ENCODE measurements around the gene GTPBP1. TPM values are rescaled to one million over a fixed set of nuclear protein-coding genes. Genes with fewer than 3 reads are reported as not detected.

GTPBP1 gene
- polyA plus RNA-seq, 10 donors: 26.8 to 37.6 (median 32.9) TPM

DNA sequence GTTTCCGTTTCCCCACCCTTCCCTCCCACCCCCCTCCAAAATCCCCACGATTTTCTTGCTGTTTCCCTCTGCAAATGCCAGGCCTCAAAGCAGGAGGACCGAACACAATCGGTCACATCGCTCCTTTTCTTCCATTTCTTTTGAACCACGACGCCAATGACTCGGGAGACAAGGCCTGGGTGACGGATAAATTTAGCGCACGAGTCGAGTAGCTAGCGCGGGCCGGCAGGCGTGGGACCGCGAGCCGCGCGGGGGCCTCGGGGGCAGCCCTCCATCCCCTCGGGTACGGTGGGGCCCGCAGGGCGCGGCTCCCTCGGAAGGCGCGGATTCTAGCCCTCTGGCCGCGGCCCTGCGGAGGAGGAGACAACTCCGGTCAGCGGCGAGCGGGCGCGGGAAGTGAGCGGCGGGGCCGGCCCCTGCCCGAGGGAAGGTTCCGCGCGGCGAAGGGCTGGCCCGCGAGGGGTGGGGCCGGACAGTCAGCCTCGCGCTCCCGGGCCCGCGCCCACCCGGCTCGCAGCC lies 5.4 kb upstream of the GTPBP1 start:
- DNase-seq: peak in 2 of 3 donors; percentile 74 to 91

DNA sequence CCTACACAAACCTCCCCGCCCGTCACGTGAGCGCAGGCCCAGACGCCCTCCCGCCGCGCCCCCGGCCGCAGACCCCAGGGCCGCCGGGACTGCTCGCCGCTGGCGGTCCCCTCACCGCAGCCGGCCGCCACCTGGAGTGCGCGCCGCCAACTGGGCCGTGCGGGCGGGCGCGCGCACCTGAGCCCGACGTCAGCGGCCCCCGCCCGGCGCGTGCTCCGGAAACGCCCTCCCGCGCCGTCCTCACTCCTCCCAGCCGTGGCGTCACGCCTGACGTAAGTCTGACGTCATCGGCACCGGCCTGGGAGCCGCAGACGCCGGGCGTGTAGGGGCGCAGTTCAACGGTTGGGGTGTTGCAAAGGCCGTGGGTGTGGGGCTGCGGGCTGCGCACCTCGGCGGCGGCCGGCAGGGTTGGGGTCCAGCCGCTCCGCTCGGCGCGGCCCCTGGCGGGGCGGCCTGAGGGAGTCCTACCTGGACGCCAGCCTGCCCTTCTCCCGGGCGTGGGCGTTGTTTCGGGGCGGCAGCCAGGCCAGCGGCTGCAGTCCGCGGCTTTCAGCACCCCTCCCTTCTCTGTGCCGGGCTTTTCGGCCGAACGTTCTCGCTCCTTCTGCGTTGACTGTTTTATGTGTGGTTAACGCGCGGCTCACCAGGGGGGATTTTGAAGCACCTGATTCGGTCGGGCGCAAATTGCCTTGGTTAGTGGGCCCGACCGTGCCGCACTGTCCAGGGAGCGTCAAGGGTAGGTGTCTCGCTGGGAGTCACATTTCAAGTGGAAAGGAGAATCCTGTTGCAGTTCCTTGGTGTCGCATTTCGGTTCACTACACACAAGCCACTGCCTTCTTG lies 4.7 kb upstream of the GTPBP1 start, which contains the start of gene JOSD1:
Gene JOSD1, minus strand, starts transcription at position 155 of the 840 bp plus-strand sequence. CDS start 956 bp downstream, outside the sequence.
- DNase-seq: peak; percentile 94 to 97 (median 96)

DNA sequence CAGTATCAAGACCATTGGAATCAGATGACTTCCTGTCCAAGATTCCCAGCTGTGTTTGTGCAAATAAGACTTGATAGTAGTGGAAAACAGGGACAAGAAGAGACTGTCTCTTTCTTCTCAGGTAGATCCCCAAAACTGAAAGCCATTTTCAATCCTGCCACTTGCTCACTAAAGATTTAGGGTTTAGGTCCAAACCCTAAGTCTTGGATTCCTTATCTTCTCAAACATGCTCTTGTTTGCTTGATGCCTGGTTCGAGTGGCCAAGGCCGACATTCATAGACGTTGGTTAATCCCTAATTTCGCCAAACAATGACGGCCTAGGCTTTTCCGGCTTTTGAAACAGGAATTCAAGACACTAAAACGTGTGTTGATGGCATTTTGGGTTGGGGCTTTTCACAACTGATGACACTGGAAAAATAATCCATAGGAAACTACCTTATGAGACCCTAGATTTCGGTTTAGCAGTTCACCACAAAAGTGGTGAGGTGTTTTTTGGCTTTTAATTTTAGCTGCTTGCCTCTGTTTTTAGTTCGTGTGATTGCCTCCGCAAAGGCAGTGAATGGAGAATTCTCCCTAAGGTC lies 1.0 kb upstream of the GTPBP1 start:
- peak in 1 of 3 donors; percentile 13 for DNase-seq

DNA sequence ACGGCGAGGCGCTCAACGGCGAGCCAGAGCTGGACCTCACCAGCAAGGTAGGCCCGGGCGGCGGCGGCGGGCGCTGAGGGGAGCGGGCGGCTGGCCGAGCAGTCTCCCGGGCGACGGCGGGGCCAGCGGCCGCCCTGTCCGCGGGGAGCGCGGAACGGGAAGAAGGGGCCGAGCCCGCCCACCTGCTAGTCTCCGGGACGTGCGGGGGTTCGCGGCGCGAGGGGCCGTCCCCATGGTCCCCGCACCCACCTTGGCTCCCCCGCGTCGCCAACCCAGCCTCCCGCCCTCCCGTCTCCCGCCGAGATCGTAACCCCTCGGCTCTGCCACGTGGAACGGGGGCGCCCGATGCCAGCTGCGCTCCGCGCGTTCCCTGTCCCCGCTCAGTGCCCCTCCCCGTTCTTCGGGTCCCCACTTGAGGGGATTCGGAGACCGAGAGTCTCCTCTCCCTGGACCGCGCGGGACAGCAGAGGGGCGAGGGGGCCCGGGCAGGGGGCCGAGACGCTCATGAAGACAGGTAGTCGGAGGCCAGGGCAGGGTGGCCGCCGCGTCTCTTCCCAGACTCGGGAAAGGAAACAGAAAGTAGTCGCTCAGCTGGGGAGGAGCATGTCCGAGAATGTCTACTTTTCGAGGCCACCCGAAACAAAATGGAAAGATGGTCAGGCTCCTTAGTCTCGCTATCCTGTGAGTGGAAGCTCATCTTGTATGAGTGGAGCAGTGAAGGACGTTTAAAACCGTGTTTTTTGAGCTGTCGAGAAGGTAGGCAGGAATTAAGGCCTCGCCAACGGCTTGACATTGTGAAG lies 557 bp downstream of the GTPBP1 start:
- DNase-seq: peak; percentile 20 to 81 (median 53)

DNA sequence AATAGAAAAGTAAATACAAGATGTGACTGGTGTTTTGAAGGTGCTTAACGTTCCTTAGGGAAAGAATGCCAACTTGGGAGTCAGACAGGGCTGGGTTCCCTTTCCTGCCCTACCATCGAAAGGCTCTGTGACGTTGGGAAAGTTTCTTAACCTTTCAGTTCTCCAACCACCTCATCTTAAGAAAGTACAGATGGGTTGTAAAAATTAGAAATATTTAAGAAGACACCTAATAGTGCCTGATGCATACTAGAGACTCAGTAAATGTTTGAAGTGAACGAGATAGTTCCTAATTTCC lies 1.1 kb downstream of the GTPBP1 start:
- DNase-seq: no peak

DNA sequence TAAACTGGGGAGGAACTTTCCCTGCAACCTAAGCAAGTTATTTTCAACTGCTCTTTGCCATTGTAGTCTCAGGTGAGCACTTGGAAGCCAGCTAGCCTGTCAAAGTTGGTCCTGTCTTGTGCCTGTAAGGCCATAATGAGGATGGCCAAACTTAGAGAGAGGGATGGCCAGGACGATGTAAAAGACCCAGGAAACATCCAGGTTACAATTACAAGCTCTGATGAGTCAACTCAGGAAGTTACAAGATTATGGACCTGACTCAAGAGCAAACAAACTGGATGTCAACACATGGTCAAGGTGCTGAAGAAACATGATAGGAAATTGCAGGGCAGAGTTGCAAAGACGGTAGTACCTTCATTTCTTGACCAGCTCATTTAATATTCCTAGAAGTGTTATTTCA lies 1.6 kb downstream of the GTPBP1 start:
- DNase-seq: no peak

DNA sequence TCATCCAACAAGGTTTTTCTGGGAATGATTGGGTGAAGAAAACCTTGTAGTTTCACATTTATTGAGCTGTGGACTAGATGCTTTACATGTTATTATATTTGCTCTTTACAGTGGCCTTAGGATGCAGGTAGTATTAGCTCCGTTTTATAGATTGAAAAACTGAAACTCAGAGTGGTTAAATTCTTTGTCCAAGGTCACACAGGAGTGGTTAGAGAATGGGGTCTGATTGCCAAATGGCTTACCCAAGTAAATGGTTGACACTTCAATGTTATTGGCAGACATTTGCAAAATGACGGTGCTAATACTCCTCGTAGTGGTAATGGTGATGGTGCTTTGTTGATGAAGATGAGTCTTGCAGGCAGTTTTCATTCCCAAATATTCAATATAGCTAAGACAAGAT lies 2.2 kb downstream of the GTPBP1 start:
- DNase-seq: no peak

DNA sequence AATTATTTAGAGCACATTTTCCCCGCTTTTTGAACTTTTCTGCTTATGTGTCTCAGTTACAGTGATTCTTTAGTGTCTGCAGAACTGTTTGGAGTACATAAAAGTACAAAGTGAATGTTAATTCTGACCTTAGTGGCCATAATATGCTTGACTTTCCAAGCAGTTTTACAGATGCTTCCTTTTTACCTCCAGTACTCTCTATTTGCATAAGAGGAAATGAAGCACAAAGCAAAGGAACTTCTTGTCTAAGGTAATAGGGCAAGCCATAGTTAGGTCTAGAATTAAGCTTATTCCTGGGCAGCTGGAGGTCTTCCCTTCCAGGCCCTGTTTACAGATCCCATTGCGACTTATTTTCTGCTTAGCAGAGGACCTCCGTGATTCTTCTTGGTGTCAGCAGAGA lies 3.6 kb downstream of the GTPBP1 start:
- DNase-seq: no peak

DNA sequence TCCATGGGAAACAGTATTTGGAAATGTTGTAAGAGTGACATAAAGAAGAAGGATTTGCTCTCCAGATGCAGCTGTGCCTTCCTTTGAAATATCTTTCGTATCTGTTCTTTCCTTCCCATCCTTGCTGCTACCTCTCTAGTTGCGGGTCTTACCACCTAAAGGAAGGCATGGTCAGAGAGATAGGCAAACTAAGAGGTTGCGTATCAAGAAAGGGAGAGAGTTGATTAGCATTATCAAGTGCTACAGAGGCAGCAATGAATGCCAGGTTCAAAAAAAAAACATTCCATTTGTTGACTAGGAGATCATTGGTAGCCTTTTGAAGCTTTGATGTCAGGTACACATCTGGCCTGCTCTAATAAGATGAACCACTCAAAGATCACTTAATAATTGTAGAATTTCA lies 4.6 kb downstream of the GTPBP1 start:
- no peak for DNase-seq

DNA sequence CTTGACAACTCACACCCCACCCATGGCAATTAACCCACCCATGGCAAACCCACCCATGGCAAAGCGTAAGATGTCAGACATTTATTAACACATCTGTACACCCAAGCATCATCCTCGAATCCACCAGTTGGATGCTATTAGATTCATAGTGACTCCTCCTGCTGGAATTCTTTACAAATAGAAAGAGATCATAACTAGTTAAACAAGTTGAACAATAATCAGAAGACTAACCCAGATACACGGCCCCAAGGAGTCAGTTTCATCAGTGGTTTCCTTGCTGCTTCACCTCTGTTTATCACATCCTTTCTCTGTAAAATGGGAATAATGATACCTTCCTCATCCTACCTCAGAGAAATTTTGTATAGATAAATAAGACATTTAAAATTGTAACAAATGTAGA lies 5.1 kb downstream of the GTPBP1 start:
- no peak for DNase-seq

DNA sequence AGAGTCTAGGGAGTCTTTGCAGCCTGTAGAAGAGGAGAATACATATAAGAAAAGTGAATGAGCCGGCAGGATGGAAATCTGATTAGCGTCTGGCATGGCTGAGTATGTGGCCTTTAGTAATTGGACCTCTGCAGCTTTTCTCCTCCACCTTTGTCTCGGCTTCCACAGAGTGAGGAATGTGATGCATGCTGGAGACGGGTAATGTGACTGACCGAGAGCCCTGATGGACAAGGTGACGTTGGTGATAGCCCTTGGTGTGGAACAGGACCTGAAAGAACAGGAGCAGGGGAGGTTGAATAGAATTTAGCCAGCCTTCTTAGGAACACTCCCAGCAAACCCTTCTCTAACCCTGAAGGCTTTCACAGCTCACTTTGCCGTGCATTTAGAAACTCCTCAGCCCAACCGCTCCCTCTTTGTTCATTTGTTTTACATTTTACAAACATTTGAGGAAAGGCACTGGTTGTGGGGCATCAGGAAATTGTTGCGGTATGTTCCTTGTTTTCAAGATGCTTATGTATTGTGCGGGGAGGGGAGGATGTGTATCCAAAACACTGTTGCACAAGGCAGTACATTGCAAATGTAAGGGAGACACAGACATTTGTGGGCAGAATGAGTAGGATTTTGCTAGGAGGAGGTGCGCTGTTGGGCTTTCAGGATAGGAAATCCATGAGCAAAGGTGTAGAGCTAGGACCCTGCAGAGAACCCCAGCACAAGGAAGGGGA lies 6.9 kb downstream of the GTPBP1 start:
- no peak for DNase-seq

DNA sequence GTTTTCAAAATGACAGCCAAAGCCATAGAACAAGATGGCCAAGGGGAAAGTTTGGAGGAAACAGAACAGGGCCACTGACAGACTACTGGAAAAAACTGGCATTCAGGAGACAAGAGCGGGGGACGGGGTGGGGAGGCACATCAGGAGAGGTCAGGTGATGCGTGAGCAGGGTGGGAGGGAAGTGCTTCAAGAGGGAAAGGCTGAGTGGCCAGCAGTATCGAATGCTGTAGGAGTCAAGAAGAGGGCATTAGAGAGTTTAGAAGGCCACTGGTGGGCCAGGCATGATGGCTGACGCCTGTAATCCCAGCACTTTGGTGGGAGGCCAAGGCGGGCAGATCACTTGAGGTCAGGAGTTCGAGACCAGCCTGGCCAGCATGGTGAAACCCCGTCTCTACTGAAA lies 8.2 kb downstream of the GTPBP1 start:
- no peak for DNase-seq

DNA sequence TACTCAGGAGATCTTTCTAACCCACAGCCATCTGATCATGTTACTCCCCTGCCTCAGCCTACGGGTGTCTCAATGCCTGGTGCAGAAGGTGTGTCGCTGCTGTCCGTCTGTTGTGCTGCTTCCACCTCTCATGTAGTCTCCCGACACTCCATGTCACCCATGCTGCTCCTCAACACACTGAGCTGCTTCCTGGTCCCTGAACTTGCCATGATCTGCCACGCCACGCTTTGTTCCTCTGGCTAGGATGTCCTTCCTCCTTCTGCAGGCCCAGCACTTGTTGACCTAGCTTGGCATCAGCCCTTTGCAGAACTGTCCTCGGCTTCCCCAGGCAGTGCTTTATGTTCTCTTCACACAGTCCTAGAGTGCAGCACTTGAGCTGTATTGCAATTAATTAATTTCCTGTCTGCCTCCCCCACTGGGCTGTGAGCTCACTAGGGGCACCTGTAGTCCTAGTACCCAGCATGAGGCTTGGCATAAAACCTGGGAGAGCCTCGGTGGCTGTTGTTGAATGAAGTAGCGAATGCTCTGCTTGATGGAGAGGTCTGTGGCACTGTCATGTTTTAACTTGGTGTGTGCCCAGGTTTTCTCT lies 9.5 kb downstream of the GTPBP1 start:
- DNase-seq: no peak

DNA sequence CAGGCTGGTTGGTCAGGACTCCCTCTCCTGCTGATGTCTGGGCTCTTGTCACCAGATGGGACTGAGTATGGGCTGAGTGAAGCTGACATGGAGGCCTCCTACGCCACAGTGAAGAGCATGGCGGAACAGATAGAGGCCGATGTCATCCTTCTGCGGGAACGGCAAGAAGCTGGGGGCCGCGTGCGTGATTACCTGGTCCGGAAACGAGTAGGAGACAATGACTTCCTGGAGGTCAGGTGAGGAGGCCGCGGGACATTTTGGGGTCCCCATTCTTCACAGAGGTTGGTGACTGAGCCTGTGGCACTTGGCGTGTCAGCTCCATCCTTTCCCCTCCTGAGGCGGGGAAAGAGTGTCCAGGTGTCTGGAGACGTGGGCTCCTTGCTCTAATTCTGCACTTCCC lies 10.1 kb downstream of the GTPBP1 start:
- DNase-seq: no peak

DNA sequence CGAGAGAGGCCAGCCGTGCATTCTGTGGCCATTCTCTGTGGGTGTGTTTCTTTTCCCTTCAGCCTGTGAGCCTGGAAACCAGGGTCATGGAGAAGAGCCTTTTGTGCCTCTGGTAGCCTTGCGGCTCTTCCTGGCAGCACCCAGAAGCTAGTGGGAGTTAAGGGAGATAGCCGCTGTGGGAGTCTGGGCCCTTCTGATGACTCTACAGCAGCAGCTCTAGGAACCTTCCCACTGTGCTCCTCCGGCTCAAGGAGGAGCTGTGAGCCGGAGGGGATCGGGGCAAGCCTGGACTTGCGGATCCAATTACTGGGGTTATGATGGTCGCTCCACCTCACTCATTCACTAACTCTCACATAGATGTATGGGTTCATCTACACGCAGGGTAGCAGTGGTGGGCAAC lies 10.5 kb downstream of the GTPBP1 start:
- DNase-seq: no peak

DNA sequence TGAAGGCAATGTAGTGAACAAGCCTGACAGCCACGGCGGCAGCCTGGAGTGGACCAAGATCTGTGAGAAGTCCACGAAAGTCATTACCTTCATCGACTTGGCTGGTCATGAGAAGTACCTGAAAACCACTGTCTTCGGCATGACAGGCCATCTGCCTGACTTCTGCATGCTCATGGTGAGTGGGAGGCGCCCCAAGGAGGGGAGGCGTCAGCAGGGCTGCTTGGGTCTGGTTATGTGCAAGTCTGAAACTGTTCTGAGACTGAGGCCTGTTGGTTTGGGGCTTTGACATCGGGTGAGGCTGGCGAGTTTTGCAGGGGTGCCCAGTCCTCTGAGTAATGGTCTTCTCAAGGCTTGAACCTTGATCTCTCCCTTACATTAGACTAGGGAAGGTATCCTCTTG lies 11.1 kb downstream of the GTPBP1 start:
- DNase-seq: no peak

DNA sequence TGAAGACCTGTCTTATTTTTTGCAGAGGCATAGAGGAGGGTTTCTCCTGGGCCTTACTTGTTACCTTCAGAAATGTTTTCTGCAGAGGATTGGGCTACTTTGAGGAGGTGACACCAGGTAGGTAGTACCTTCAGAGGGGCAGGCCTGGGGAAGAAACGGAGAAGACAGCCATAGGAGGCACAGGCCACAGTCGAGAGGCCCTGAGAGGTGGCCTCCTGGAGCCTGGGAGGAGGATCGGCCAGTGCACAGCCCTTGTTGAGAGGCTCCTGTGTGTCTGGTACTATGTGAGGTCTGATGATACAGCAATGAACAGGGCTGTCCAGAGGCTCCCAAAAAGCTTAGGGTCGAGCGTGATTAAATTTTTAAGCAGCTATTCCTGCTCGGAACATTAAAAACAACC lies 11.5 kb downstream of the GTPBP1 start:
- no peak for DNase-seq

DNA sequence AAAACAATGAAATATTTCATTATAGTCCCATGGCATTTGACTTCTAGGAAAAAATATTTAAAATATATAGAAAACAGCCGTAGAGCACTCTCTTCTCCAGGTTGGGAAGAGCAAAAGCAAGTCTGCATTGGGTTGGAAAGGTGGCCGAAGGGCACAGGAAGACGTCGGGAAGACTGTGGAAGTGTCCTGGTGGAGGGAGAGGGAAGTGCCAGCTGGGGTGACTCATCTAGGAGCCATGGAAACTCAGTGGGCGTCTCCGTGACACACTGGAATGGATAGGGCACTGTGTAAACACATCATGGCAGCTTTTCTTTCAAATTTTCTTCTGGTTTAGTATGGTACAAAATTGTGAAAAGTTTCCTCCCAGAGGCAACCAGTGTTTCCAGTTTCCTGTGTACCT lies 12.7 kb downstream of the GTPBP1 start:
- DNase-seq: no peak

DNA sequence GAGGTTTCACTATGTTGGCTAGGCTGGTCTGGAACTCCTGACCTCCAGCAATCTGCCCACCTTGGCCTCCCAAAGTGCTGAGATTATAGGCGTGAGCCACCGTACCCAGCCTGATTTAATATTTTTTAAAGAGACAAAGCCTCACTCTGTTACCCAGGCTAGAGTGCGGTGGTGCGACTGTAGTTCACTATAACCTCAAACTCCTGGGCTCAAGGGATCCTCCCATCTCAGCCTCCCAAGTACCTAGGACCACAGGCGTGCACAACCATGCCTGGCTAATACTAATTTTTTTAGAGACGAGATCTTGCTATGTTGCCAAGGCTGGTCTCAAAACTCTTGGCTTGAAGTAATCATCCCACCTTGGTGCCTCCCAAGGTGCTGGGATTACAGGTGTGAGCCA lies 13.5 kb downstream of the GTPBP1 start:
- DNase-seq: no peak

DNA sequence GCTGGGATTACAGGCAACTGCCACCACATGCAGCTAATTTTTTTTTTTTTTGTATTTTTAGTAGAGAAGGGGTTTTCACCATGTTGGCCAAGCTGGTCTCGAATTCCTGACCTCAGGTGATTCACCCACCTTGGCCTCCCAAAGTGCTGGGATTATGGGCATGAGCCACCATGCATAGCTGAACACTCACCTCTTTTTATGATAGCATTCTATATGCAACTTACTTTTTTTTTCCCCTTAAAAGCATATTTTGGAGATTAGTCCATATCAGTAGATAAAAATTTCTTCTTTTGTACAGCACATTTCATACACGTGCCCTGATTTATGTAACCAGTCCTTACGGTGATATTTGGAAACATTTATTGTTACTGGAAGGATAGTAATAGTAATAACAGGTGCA lies 14.6 kb downstream of the GTPBP1 start:
- DNase-seq: no peak

DNA sequence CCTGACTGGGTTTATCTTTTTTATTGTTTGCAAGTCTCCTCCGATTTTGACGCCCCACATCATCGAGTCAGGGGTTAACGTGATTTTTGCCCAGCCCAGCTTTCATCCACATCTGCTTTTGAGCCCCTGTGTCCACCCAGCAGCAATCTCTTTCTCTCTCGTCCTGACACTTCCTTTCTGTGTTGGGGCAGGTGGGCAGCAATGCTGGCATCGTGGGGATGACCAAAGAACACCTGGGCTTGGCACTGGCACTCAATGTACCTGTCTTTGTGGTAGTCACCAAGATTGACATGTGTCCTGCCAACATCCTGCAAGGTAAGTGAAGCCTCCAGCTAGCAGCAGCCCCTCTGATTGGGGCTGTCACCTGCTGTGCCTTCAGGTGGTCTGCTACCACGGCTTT lies 15.8 kb downstream of the GTPBP1 start:
- DNase-seq: no peak

DNA sequence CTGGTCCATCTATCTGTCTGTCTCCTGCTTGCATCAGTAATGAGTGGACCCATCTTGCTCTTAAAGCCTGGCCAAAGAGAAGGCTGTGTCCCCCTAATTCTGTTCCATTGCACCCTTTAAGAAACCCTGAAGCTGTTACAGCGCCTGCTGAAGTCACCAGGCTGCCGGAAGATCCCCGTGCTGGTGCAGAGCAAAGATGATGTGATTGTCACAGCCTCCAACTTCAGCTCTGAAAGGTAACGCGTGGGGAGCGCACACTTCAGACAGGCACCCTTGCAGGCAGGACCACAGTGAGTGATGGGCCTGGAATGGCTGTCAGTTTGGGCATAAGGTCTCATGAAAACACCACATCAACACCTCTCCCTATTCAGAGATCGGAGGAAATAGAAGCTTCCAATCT lies 18.4 kb downstream of the GTPBP1 start:
- no peak for DNase-seq

All from muscle of back (tissue), 11 donors.